SK-N-SH (cell line): ENCODE results near the gene CADPS2. TPM values are rescaled to one million over a fixed set of nuclear protein-coding genes. Genes with fewer than 3 reads are reported as not detected.

Experiments used
- CTCF ChIA-PET: fragments of 300-600, 350-600 bp; formaldehyde crosslinking; extraction: SDS; loops from one replicate; lab custom pipeline; 2021; lab: Yijun Ruan, JAX
- POLR2A ChIA-PET: fragments of 350-600 bp; sonication (Branson Sonifier 250); formaldehyde crosslinking; extraction: SDS; loops from one replicate; lab custom pipeline; 2020; ENCODE audit warnings: antibody characterized with exemption, inconsistent platforms; lab: Yijun Ruan, JAX
- DNase-seq: peaks from one replicate; pipeline ENCODE4 v3.0.0; 2012
- H2AFZ ChIP-seq: fragments of 200-600 bp; sonication (generic); 2 replicates; pipeline ENCODE4 v1.8.1; 2016; ENCODE audit warnings: antibody characterized with exemption, mild to moderate bottlenecking, low read depth
- H3F3A ChIP-seq: fragments of 200-600 bp; sonication (generic); replicated peaks from 2 replicates; pipeline ENCODE3; 2016; ENCODE audit warnings: antibody characterized with exemption, mild to moderate bottlenecking; ENCODE audit not compliant: insufficient read depth
- H3K27ac ChIP-seq, 2 experiments: fragments of 200-500 bp in 1 of 2; fragments of 200-600 bp in 1 of 2; sonication (Bioruptor generic) in 1 of 2; sonication (generic), shearing (Covaris generic) in 1 of 2; 2 replicates each; pipeline versions ENCODE4 v1.5.1 to v1.6.1; 2014 to 2016; ENCODE audit warnings: low read depth in 2 of 2, inconsistent platforms in 1 of 2, low read length in 1 of 2, mild to moderate bottlenecking in 1 of 2, mixed read lengths in 1 of 2
- H3K27me3 ChIP-seq: fragments of 200-600 bp; sonication (generic), shearing (Covaris generic); 2 replicates; pipeline ENCODE4 v1.6.1; 2016; ENCODE audit warnings: mixed run types; ENCODE audit not compliant: insufficient read depth
- H3K36me3 ChIP-seq, 2 experiments: fragments of 200-500 bp in 1 of 2; fragments of 200-600 bp in 1 of 2; sonication (Bioruptor generic) in 1 of 2; sonication (generic) in 1 of 2; replicated peaks in 1 of 2; 2 replicates each; pipeline versions ENCODE3 to v1.5.1; 2014 to 2016; ENCODE audit warnings: low read length in 1 of 2, mild to moderate bottlenecking in 1 of 2; ENCODE audit not compliant: insufficient read depth in 2 of 2, control insufficient read depth in 1 of 2
- H3K4me1 ChIP-seq, 2 experiments: fragments of 200-500 bp in 1 of 2; fragments of 200-600 bp in 1 of 2; sonication (Bioruptor generic) in 1 of 2; sonication (generic), shearing (Covaris generic) in 1 of 2; 2 replicates each; pipeline versions ENCODE4 v1.5.1 to v1.6.1; 2014 to 2016; ENCODE audit warnings: low read depth in 1 of 2, low read length in 1 of 2, mixed run types in 1 of 2; ENCODE audit not compliant: insufficient read depth in 2 of 2, control insufficient read depth in 1 of 2
- H3K4me2 ChIP-seq: fragments of 200-600 bp; sonication (generic), shearing (Covaris generic); 2 replicates; pipeline ENCODE4 v1.6.1; 2017; ENCODE audit warnings: mixed run types
- H3K4me3 ChIP-seq, 2 experiments: fragments of 200-500 bp in 1 of 2; fragments of 200-600 bp in 1 of 2; sonication (Bioruptor generic) in 1 of 2; sonication (generic), shearing (Covaris generic) in 1 of 2; 2 replicates each; pipeline versions ENCODE4 v1.5.1 to v1.8.1; 2014 to 2016; ENCODE audit warnings: low read depth in 2 of 2, inconsistent platforms in 1 of 2, low read length in 1 of 2, mild to moderate bottlenecking in 1 of 2, mixed read lengths in 1 of 2, moderate library complexity in 1 of 2
- H3K79me2 ChIP-seq: fragments of 200-600 bp; sonication (generic); 2 replicates; pipeline ENCODE4 v1.8.1; 2017; ENCODE audit warnings: mild to moderate bottlenecking; ENCODE audit not compliant: insufficient read depth
- H3K9ac ChIP-seq: fragments of 200-600 bp; sonication (generic); 2 replicates; pipeline ENCODE4 v1.6.1; 2017; ENCODE audit warnings: mixed run types
- H3K9me2 ChIP-seq: fragments of 200-600 bp; sonication (generic); 2 replicates; pipeline ENCODE4 v1.6.1; 2017; ENCODE audit warnings: mixed run types
- H3K9me3 ChIP-seq: fragments of 200-600 bp; sonication (generic); 2 replicates; pipeline ENCODE4 v1.6.1; 2017; ENCODE audit warnings: mixed run types, mild to moderate bottlenecking, moderate library complexity
- H4K20me1 ChIP-seq: fragments of 200-600 bp; sonication (generic); 2 replicates; pipeline ENCODE4 v1.6.1; 2017; ENCODE audit warnings: mild to moderate bottlenecking, mixed run types; ENCODE audit not compliant: insufficient read depth
- IRF3 ChIP-seq: fragments of 150-350 bp; IDR thresholded peaks from 2 replicates; pipeline ENCODE4 v1.6.1; 2016; ENCODE audit warnings: mild to moderate bottlenecking, low read depth, low read length
- MEF2A ChIP-seq: IDR thresholded peaks from 2 replicates; pipeline ENCODE4 v1.4.0; 2012; ENCODE audit warnings: low read depth, borderline replicate concordance
- MXI1 ChIP-seq: IDR thresholded peaks from 2 replicates; pipeline ENCODE4 v1.6.1; 2012; ENCODE audit warnings: mild to moderate bottlenecking, low read depth, low read length, improper control_type of control experiment
- PBX3 ChIP-seq: IDR thresholded peaks from 2 replicates; pipeline ENCODE4; 2012
- POLR2AphosphoS5 ChIP-seq: IDR thresholded peaks from 2 replicates; pipeline ENCODE4 v1.6.1; 2012; ENCODE audit warnings: low read depth, low read length
- REST ChIP-seq: IDR thresholded peaks from 2 replicates; pipeline ENCODE4 v1.6.1; 2012; ENCODE audit warnings: mild to moderate bottlenecking, low read depth, low read length, moderate library complexity
- WGBS: methylation state at CpG from one replicate; pipeline ENCODE4 v1.1.6; 2017; ENCODE audit warnings: low lambda C conversion rate; 5-methylcytosine and 5-hydroxymethylcytosine counted together
- polyA plus RNA-seq, 3 experiments: library from polyadenylated mRNA; depleted of rRNA; stranded (reverse); fragments of >200 nt; gene quantifications; 2 replicates each; pipeline ENCODE4 v1.2.3, GENCODE V29; 2012

CADPS2 gene
- polyA plus RNA-seq, 1 of the 3 experiments (the other 2 are of a cell fraction) = 0.05 TPM

- no peak for DNase-seq
- Histone ChIP-seq H4K20me1 (no peaks in the 10 kb centered on the region), H3F3A (no peaks in the 10 kb centered on the region), H3K27ac (no peak overlapping the region)
- CTCF ChIA-PET = interaction anchor here (0.9 kb wide), 1 partner anchor 27 kb away, joined by 3 read pairs; the partner anchor contains the start of gene RNF133
- WGBS = 4% methylated on average over 2 of the region's 2 CpGs
- no peak for TF ChIP-seq PBX3
- TF ChIP-seq REST = no peak
- no peak for TF ChIP-seq MEF2A
- no peak for TF ChIP-seq POLR2AphosphoS5
- TF ChIP-seq IRF3 = no peak
- TF ChIP-seq, all 33 proteins: peak for 0
- Histone ChIP-seq H3K9me2 (no peaks in the 10 kb centered on the region), H3K4me1 (peaks cover 0 to 4% of the 10 kb centered on the region in 2 experiments; a peak in 1 of 4 replicates), H2AFZ (no peak overlapping the region), H3K79me2 (no peaks in the 10 kb centered on the region), H3K9ac (no peak overlapping the region), H3K4me2 (no peak overlapping the region), H3K27me3 (no peaks in the 10 kb centered on the region), H3K9me3 (no peaks in the 10 kb centered on the region), H3K4me3 (no peak overlapping the region), H3K36me3 (no peaks in the 10 kb centered on the region)
- POLR2A ChIA-PET = no interaction called here
Observed at GRCh38 chr7:122726881-122727280, 159.4 kb downstream of the CADPS2 start.

- Histone ChIP-seq H4K20me1 (no peaks in the 10 kb centered on the region), H2AFZ (no peak overlapping the region), H3K9ac (no peak overlapping the region), H3K4me2 (no peak overlapping the region), H3F3A (no peaks in the 10 kb centered on the region), H3K9me3 (no peaks in the 10 kb centered on the region), H3K27ac (no peak overlapping the region), H3K79me2 (no peaks in the 10 kb centered on the region), H3K27me3 (no peaks in the 10 kb centered on the region), H3K4me1 (peaks cover 0 to 4% of the 10 kb centered on the region in 2 experiments; a peak in 1 of 4 replicates), H3K9me2 (no peaks in the 10 kb centered on the region), H3K4me3 (no peak overlapping the region), H3K36me3 (no peaks in the 10 kb centered on the region)
- no peak for DNase-seq
- TF ChIP-seq MXI1 = no peak
- WGBS = 9% methylated on average over 4 of the region's 4 CpGs
- POLR2A ChIA-PET = no interaction called here
- CTCF ChIA-PET = no interaction called here
Observed at GRCh38 chr7:122724366-122724765, 161.9 kb downstream of the CADPS2 start.
